CD4-positive, alpha-beta T cell treated with Interleukin-4 for 1 hour (primary cell): ENCODE measurements around the gene GPC6.

Experiments
- DNase-seq, 2 donors: peaks; one replicate each; pipeline ENCODE4 v3.0.0-alpha.2; 2020 to 2022

The GPC6 gene

DNA sequence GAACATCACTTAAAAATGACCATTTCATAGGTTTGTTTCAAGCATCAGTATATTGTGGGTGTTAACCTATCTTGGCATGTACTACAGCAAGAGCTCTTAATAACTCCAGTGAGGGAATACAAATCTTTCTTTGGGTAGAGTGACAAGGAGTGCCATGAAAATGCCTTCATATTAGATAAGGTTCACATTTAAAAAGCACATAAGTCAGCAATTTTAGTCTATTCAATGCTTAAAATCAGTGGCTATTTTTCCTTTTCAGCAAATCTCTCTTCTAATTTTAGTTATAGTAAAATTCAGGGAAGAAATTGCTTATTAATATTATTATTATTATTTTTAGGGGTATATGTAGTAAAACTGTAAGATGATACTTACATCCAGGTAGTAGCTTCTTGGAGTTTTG, 291.1 kb downstream of the GPC6 start:
- no peak for DNase-seq

DNA sequence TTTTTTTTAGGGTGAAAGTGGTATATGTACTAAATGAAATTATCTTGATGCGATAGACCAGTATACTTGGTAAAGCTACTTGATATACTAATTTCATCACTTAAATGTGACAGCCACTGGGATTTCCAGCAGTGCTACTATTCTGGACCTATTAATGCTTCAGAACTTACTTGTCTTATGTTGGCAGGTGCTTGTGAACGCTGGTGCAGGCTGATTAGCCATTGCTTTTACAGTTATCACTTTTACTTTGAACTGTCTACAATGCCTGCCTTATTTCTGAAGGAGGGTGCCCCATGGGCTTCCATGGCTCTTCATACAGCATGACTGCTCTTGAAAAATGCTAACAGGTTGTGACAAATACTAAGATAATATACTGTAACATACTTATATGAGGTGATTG, 294.7 kb downstream of the GPC6 start:
- DNase-seq = no peak

DNA sequence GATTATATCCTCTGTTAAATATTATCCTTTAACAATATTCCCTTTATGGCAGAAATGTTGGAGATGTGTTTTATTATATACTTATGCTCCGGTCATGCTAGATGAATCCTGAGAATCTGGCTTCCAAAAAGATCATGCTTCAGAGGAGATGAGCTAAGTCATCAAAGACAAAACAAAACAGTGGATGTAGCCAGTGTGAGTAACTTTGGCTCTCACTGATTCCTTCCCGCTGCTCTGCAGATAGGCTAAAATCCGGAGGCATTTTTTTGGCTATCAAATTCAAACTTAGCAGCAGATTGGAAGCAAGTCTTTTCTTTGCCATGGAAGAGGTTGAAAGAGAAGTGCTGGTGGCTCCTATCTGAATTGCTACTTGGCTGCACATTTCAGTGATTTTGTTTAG, 295.9 kb downstream of the GPC6 start:
- no peak for DNase-seq

DNA sequence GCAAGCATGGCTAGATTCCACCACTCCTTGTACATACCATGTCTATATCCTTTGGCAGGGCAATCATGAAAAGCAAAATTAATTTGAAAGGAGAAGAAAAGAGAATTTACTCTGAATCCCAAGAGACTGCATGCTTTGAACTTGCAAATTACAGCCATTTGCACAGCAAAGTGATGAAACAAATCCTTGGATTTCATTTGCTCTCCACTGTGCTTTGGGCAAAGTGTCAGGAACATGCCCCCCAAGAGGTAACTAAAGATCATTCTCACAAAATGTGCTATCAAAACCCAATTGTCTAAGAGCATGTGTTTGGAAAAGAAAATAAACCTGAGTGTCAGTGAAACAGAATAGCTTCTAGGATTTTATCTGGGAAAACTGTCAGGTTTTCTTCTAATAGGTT, 298.5 kb downstream of the GPC6 start:
- no peak for DNase-seq

DNA sequence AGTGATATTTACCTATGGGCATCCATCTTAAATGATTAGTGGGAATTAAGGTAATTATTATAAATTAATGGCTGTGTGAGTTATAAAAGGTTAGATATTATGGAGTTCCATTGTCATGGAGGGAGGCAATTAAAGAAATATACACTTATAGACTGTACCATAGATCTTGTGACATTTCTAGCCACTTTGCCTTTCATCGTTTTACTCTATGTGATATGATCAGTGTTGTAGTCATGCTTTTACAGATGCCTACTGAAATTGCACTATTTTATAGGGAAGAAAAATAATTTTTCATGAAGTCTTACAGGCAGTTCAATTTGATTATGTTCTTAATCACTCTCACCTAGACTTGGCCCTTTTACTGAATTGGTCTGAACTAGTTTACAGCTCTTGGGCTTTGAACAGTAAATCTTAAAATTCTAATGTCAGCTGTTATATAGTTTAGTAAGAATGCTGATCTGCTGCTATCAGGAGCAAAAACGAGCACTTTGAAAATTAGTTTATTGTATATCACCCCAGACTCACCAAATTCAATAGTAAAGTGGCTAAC, 301.2 kb downstream of the GPC6 start:
- no peak for DNase-seq

DNA sequence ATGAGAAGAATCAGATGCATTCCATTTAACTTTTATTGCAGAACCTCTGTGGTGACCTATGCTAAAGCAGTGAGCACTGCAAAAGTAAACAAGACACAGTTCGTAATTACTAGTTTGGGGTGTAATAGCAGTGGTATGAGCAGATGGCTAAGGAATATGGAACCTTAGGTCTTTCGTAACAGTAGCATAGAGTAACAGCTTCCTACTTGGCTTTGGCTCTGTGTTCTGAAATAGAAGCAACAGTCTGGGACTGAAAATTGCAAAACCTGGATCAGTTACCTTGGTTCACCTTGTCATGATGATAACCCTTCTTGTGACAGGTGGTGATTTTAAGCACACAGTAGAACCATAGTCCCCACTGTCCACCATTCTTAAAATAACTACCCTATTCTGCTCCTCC, 303.4 kb downstream of the GPC6 start:
- DNase-seq = no peak

DNA sequence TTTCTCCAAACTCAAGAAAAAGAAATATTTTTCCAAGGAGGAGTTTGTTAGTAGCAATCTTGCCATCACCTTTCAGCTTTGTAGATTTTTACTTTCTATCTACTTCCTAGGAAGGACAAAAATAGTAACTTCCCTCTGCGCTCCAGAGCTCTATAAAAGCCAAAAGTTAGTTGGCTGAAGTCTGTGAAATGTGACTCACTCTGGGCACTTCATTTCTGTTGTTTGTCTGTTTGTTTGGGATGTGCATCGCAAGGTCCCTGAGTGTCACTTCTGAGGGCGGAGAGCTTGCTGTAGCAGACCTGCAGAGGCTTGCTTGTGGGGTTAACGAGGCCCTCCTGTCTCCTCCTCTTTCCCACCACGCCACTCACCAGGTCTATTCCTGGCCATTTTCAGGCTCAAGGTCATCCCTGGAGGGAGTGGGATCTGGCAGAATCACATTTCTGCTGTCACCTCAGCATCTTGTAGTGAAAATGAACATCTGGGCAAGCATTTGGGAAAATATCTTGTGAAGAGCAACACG, 307.6 kb downstream of the GPC6 start:
- no peak for DNase-seq

DNA sequence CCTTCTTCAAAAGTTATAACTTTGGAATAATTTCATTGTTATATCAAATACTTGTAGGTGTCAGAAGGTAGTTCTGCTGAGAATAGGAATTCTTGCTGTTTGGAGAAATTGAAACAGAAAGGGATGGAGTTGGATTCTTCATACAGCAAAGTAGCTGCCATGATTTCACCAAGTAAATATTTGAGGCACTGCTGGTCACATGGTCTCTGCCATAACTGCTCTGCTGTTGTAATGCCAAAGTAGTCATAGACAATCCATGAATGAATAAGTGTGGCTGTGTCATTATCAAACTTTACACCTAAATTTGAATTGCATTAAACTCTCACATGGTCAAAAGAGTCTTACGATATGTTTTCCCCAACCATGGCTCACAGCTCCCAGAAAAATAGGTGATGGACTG, 308.6 kb downstream of the GPC6 start:
- no peak for DNase-seq

DNA sequence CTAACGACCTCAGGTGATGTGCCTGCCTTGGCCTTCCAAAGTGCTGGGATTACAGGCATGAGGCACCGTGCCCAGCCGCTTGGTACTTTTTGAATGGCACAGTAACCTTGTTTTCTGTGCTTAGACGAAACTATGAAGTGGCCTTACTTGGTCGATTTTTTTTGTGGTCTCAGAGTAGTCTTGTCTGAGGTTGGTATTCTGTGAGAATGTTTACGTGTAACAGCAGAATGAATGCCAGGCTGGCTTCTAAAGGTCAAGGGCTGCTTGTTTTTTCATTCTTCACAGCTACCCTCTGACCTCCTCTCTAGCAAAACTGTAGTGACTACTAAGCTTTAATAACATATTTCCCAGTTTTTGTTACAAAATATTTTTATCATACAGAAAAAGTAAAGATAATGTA, 313.3 kb downstream of the GPC6 start:
- DNase-seq = no peak

DNA sequence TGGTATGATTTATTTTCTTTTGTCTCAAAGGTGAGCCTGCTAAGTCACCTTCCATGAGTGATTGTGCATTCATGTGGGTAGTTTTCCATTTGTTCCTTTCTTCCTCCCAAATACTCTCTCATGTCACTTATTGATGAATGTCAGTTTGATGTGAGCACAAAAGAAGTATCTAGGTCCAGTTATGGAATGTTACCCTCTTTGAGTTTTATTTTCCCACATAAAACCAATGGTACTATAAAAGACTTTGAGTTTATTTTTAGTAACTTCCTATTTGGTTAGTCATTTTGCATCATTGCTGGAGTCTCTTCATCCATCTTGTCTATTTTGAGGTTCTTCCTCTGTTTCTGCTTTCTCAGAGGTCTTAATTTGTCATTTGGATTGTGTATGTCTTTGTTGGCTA, 321.3 kb downstream of the GPC6 start:
- no peak for DNase-seq

DNA sequence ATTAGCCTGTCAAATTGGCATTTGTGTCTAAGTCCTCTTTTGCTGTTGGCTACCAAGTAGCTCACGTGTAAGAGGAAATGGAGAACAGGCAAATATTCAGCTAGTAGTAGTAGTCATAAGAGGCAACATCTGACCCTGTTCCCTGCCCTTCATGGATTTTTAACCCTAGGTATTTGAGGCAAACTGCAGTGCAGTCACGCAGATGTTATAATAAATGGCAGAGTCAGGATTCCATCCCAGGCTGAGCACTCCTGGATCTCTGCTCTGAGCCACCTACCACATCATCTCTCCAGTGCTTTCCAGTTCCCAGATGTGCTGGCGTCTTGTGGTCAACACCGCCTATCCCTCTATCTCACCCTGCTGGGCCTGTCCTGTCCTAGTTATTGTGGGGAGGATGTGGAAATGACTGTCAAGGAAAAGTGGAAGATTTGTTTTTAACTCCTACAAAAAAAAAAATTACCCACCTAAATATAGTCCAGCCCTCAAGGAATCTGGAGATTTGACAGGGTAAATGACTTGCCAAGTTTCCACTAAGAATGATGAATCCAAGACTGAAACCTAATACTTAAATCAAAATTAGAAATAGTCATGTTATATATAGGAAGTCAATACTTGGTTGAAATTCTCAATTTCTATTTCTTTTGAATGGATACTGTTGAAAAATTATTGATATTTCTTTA, 322.9 kb downstream of the GPC6 start:
- DNase-seq = no peak

DNA sequence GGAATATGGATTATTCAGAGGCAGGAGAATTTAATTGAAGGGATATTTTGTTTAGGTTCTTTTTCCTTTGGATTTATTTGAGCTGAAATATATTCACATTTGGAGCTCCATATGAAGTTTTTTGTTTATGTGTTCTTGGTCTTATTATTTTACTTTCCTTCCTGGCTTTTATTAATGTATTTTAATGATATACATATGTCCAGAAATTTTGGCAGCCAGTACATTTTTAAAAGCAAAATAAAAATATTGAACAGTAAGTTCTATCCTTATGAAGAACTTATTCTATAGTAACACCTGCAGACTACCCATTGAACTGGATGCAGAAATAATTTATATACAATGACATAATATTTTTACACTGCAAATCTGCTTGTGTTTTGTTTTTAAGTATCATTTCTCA, 323.6 kb downstream of the GPC6 start:
- DNase-seq = no peak

DNA sequence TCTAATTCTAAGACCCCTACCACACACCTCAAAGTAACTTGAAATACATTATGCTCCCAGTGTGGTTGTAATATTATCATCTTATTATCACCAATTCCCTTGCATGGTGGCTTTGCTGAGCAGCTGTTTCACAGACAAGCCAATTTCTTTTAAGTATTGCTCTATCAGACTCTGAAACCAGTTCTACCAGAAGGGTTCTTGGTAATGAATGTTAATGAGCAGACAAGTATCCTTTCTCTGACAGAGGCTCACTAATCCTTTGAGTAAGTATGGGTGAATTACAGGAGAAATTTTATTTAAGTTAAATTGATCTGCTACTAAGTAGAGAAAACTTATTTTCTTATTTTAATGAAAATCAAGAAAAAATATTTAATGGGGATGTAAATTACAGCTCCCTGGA, 326.0 kb downstream of the GPC6 start:
- DNase-seq = no peak

DNA sequence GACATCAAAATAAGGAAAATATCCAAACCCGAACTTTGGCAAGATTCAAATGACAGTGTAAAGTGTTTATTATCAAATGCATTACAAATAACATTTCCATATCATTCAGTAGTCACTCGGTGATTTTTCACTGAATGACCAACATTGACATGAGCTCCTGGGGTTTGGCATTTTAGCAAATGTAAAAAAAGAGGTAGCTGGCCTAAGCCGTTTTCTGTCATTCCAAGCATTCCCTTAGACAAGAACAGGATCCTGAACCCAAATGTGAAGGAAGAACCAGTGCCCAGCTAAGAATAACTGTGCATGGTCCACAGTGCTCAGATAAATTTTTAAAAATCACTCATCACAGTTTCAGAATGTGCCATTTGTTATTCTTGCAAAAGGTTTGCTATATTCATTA, 327.9 kb downstream of the GPC6 start:
- no peak for DNase-seq

DNA sequence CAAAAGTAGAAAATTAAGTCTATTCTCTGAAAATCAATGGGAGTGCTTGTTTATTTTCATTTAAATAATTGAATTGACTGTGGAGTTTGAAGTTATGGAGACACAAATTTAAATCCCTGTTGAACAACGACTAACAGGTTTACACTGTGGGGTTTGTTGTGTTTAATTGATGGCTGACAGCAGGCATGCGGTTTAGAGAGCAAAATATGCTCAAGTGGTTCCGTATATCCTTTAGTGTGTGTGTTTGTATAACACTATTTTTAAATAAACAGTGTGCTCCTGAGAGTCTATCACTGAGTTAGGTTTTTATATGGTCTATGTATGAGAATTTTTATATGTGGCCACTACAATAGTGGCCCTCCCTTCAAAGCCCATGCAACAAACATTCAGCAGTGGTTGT, 332.0 kb downstream of the GPC6 start:
- no peak for DNase-seq

DNA sequence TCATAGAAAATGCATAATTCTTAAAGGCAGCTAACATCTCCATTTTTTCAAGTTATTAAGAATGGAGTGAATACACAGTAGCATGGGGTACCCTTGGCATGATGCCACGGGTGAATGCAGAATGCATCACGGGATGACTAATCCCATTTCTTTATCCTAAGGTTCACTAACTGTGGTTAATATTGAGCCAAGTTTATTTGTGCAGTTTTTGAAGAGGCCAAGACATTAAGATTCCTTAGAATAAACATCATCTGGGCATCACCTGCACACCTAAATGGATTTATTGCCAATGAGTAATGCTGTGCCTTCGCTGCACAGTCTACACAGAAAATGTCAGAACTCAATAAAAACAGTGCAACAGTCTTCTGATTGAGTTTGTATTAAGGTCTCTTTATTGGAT, 333.1 kb downstream of the GPC6 start:
- no peak for DNase-seq

DNA sequence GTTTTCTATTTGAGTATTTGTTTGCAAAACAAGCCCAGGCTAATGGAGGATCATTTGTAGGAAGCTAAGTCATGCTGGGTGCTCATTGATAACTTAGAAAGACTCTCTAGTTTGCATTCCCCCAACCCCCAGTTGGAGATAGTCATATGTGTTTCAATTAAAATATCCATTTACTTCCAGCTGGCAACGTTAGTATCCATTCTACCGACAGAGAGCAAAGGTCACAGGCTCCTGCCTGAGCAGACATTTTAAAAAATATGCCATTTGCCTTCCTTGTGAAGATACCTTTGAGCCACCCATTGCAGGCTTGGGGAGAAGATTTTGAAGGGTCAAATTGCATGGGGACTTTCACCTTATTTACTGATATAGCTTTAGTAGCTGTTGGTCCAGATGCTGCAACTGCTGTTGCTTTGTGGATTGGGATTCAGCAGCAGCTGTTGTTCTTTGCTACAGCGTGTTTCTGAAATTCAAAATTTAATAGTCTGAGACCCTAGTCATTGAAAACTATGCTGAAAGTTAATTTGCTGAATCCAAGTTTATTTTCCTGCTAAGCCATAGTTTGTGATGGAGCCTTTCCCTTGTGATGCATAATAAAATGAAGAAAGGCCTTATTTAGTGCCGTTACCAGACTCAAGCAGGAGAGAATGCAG, 335.1 kb downstream of the GPC6 start:
- no peak for DNase-seq

DNA sequence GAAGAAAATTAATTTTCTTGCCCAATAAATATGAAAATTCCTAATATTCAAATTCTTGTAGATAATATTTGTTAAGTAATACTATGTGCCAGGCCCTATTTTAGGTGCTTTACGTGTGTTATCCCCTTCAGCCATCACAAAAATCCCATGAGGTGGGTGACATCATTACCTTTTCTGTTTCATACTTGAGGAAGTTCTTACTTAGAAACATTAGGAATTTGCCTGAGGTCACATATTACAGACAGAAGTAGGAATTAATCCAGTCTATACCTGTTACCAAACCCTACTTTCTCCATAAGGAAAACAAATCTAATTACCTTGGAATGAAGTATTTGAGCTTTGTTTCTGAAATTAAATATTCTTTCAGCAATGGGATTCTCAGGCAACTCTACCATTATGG, 336.1 kb downstream of the GPC6 start:
- DNase-seq = no peak

DNA sequence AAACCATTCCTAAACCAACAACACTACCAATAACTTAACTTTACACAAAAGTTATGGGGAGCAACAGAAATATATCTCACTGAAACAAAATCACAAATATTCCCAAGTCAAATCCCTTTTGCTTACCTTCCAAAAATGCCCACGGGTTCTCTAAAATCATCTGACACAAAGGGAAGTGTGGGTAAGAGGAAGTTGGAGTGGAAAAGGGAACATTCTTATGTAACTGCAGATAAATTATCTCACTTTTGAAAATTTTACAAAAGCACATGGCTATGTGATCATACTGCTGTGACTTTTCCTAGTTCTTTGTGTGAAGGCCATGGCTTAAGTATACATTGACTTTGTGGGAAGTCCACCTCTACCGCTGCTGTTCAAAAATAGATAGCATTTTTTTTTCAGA, 350.5 kb downstream of the GPC6 start:
- no peak for DNase-seq

DNA sequence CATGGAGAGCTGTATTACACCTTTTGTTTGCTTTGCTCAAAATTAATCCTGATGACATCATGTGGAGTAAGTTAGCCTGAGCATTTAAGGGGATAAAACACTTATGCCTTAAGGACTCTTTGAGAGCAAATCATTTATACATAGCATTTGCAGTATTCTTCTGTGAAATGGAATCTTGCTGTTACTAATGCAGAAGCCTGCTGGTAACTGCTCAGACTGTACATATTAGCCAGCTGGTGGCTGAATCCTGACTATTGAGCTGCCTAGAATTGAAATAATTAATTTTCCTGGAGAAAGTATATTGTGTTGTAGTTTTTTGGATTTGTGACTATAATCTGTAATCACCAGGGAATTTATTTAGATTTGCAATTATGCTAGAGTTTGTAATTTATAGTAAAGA, 363.2 kb downstream of the GPC6 start:
- DNase-seq = no peak

DNA sequence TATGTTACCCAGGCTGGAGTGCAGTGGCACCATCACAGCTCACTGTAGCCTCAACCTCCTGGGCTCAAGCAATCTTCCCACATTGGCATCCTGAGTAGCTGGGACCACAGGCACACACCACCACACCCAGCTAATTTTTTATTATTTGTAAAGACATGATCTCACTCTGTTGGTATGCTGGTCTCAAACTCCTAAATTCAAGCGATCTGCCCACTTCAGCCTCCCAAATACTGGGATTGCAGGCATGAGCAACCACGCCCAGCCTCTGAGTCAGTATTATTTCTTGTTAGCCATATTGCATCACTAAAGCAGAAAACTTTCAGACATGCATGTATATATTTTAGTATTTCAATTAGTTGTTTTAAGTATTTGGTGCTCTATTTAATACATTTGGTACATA, 376.4 kb downstream of the GPC6 start:
- no peak for DNase-seq

DNA sequence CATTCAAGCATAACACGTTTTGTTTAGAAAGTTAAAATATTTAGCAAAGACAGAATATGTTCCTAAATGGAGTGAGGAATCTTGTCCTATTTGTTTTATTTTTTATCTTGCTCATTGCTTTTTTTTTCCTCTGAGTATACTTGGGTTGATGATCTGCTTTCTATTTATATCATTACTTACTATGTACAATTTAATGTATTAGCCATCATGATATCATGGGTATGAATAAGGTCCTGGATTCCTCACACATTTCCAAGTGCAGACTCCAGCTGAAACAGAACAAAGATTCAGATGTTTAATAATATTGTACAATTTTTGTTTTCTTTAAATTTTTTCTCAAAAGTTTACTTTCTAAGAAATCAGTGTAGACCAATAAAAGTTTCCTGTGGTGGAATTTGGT, 388.2 kb downstream of the GPC6 start:
- no peak for DNase-seq

DNA sequence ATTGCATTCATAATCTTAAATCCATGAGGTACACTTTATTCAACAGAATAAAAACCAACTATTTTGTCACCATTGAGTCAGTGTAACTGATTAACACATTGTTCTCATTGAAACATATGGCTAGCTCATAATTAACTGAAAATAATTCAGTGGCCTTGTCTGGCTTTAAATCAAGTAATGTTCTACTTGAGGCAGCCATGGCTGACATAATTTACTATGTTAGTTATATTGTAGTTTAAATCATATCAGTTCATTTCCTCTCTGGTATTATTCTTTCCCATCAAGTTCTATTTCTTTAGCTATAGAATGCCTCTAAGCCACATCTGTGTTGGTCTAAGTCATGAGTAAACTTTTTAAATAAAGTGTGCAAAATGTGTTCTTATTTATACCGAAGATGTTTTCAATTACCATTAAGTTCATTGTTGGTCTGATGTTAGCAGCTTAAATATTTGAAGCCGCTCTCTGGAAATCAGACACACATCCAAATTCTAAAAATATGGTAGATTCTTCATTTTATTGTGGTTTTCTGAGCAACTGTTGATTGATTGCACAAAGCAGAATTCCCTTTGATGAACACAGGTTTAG, 393.7 kb downstream of the GPC6 start:
- DNase-seq = no peak

DNA sequence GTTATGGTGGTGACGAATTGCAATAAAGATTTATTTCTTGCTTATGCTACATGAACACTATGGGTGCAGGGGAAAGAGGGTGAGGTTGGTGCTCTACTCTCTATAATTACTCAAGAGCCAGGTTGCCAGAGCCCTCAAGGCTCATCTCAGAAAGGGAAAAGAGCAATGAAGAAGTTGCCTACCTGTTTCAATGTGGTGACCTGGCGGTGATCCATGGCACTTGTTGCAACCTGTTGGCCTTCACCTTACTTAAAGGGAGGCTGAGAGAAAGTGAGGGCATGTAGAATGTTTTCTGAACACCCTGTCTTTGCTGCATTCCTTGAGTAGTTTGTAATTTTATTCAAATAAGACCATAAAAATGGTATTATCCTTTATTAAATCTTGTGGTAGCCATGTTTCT, 394.4 kb downstream of the GPC6 start:
- no peak for DNase-seq
